Stimulated activated memory B cell treated with anti-CD40 and anti-IgM and Interleukin-4, amounts not matched to agents 10 μg/mL and 1 μg/mL and 100 μg/mL, for 72 hours (primary cell): ENCODE results near the gene BRIP1.

ENCODE experiments used
- ATAC-seq: fragments of 150-1000 bp; cut with Tn5 transposase; 2 replicates; pipeline ENCODE4 v1.10.0; 2021
- H3K27ac Mint-ChIP-seq: one replicate; pipeline ENCODE4 v1.8.0; 2022; ENCODE audit warnings: mild to moderate bottlenecking, mixed read lengths
- H3K27me3 Mint-ChIP-seq: one replicate; pipeline ENCODE4 v1.8.0; 2022; ENCODE audit warnings: mixed read lengths
- H3K36me3 Mint-ChIP-seq: one replicate; pipeline ENCODE4 v1.8.0; 2022; ENCODE audit warnings: mixed read lengths
- H3K4me1 Mint-ChIP-seq: one replicate; pipeline ENCODE4 v1.8.0; 2022; ENCODE audit warnings: mixed read lengths
- H3K4me3 Mint-ChIP-seq: one replicate; pipeline ENCODE4 v1.8.0; 2022; ENCODE audit warnings: mild to moderate bottlenecking, moderate library complexity, mixed read lengths
- H3K9me3 Mint-ChIP-seq: one replicate; pipeline ENCODE4 v1.8.0; 2022; ENCODE audit warnings: mixed read lengths

BRIP1 gene

GRCh38 chr17:61806081-61806828 lies 57.1 kb downstream of the BRIP1 start:
- H3K4me1 Mint-ChIP-seq = no peaks in the 10 kb centered on the region
- H3K27ac Mint-ChIP-seq = no peak overlapping the region
- H3K27me3 Mint-ChIP-seq = no peaks in the 10 kb centered on the region
- ATAC-seq = no peak
- no peaks in the 10 kb centered on the region for H3K36me3 Mint-ChIP-seq
- no peak overlapping the region for H3K4me3 Mint-ChIP-seq
- no peaks in the 10 kb centered on the region for H3K9me3 Mint-ChIP-seq

DNA sequence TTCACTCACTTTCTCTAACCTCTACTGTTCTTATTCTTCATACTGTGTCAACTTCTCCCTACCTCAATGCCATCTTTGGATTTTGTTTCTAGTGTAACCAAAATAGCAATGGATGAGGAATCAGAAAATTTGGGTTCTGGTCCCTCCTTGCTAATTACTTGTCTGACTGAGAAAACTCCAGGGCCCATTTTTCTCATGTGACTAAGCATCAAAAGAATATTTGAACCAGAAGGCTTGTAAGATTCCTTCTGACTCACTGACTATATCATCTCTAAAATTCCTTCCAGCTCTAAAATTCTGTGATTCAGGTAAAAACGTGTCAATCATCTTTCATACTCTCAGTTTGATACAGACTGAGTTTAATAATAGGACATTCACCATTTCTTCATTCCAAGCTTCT lies 57.9 kb downstream of the BRIP1 start:
- no peaks in the 10 kb centered on the region for H3K27me3 Mint-ChIP-seq
- ATAC-seq = no peak
- H3K4me1 Mint-ChIP-seq = peaks cover 1% of the 10 kb centered on the region
- no peak overlapping the region for H3K4me3 Mint-ChIP-seq
- no peaks in the 10 kb centered on the region for H3K9me3 Mint-ChIP-seq
- no peaks in the 10 kb centered on the region for H3K36me3 Mint-ChIP-seq
- no peak overlapping the region for H3K27ac Mint-ChIP-seq

- no peak for ATAC-seq
- H3K27ac Mint-ChIP-seq = no peak overlapping the region
- no peaks in the 10 kb centered on the region for H3K9me3 Mint-ChIP-seq
- no peak overlapping the region for H3K4me3 Mint-ChIP-seq
- no peaks in the 10 kb centered on the region for H3K36me3 Mint-ChIP-seq
- H3K27me3 Mint-ChIP-seq = no peaks in the 10 kb centered on the region
- H3K4me1 Mint-ChIP-seq = peaks cover 7% of the 10 kb centered on the region
These were observed 59.5 kb downstream of the BRIP1 start for GRCh38 chr17:61803796-61804195.

- no peak for ATAC-seq
- no peak overlapping the region for H3K27ac Mint-ChIP-seq
These were observed 60.1 kb downstream of the BRIP1 start for GRCh38 chr17:61803216-61803615.

DNA sequence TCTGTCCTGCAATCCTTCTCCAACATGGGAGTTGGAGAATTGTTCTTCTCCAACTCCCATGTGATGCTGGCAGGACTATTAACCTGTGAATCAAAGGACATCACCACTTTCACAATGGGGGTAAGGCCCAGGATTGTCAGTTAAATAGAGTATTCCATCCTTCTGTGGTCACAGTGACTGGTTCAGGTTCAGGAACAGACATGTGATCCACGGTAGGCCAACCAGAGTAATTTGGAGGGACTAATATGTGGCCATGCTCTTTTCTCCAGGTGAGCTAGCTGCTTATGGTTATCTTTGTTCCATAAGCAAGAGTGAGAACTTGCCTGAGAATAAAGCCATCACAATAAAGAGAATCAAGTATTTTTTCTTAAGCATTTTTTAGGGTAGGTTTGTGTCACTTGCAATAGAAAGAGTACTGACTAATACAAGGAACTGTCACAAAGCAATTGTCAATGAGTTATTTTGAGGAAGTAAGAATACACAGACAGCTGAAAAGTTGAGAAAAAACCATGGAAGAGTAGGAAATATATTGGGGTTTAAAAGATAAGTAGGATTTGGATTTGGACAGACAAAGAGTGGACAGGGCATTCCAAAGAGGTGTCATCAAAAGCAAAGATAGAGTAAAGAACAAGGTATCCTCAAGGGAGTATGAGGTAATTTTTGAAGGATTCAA lies 63.4 kb downstream of the BRIP1 start:
- ATAC-seq = no peak
- Mint-ChIP-seq H3K4me1 (peaks cover 17% of the 10 kb centered on the region), H3K27ac (no peak overlapping the region), H3K4me3 (no peak overlapping the region), H3K9me3 (no peaks in the 10 kb centered on the region), H3K27me3 (no peaks in the 10 kb centered on the region), H3K36me3 (peaks cover 10% of the 10 kb centered on the region)

More at GRCh38 chr17:61803216-61803615, 60.1 kb downstream of the BRIP1 start:
- Mint-ChIP-seq H3K27me3 (no peaks in the 10 kb centered on the region), H3K4me1 (peaks cover 7% of the 10 kb centered on the region), H3K36me3 (no peaks in the 10 kb centered on the region), H3K4me3 (no peak overlapping the region), H3K9me3 (no peaks in the 10 kb centered on the region)

- ATAC-seq = no peak
- Mint-ChIP-seq H3K9me3 (no peaks in the 10 kb centered on the region), H3K4me1 (peaks cover 17% of the 10 kb centered on the region), H3K27ac (no peak overlapping the region), H3K27me3 (no peaks in the 10 kb centered on the region), H3K36me3 (peaks cover 10% of the 10 kb centered on the region), H3K4me3 (no peak overlapping the region)
These were observed 66.0 kb downstream of the BRIP1 start for GRCh38 chr17:61797283-61797682.

- Mint-ChIP-seq H3K36me3 (peaks cover 10% of the 10 kb centered on the region), H3K9me3 (no peaks in the 10 kb centered on the region), H3K4me1 (peaks cover 17% of the 10 kb centered on the region), H3K4me3 (no peak overlapping the region), H3K27ac (no peak overlapping the region), H3K27me3 (no peaks in the 10 kb centered on the region)
- ATAC-seq = no peak
These were observed 67.8 kb downstream of the BRIP1 start for GRCh38 chr17:61795546-61795945.

DNA sequence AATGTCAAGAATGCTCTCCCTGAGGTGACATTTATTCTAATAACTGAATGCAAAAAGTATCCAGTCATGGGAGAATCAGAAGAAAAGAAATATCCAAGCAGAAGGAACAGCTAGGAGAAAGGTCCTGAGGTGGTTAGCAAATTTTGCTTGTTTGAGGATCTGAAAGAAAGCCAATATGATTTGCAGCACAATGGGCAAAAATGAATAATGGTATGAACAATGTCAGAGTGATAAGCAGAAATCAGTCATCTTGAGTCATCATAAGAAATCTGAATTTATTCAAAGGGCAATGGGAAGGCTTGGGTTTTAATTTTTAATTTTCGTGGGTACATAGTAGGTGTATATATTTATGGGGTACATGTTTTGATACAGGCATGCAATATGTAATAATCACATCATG lies 68.5 kb downstream of the BRIP1 start:
- no peak overlapping the region for H3K4me3 Mint-ChIP-seq
- no peaks in the 10 kb centered on the region for H3K9me3 Mint-ChIP-seq
- H3K4me1 Mint-ChIP-seq = peaks cover 9% of the 10 kb centered on the region
- H3K27me3 Mint-ChIP-seq = no peaks in the 10 kb centered on the region
- peaks cover 10% of the 10 kb centered on the region for H3K36me3 Mint-ChIP-seq
- no peak for ATAC-seq
- H3K27ac Mint-ChIP-seq = no peak overlapping the region

DNA sequence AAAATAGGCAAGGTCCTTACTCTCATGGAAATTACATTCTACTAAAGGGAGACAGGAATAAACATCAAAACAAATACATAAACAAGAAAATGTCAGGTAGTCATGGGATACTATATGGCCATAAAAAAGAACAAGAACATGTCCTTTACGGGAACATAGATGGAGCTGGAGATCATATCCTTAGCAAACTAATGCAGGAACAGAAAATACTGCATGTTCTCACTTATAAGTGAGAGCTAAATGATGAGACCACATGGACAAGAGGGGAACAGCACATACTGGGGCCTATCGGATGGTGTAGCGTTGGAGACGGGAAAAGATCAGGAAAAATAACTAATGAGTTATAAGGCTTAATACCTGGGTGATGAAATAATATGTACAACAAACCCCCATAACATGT lies 69.1 kb downstream of the BRIP1 start:
- Mint-ChIP-seq H3K4me1 (peaks cover 9% of the 10 kb centered on the region), H3K27me3 (no peaks in the 10 kb centered on the region), H3K36me3 (peaks cover 10% of the 10 kb centered on the region), H3K27ac (no peak overlapping the region), H3K9me3 (no peaks in the 10 kb centered on the region), H3K4me3 (no peak overlapping the region)
- no peak for ATAC-seq

- H3K36me3 Mint-ChIP-seq = peaks cover 10% of the 10 kb centered on the region
- ATAC-seq = no peak
- no peak overlapping the region for H3K4me3 Mint-ChIP-seq
- H3K27me3 Mint-ChIP-seq = no peaks in the 10 kb centered on the region
- peaks cover 9% of the 10 kb centered on the region for H3K4me1 Mint-ChIP-seq
- H3K27ac Mint-ChIP-seq = no peak overlapping the region
- H3K9me3 Mint-ChIP-seq = no peaks in the 10 kb centered on the region
These were observed 69.8 kb downstream of the BRIP1 start for GRCh38 chr17:61793565-61793964.

DNA sequence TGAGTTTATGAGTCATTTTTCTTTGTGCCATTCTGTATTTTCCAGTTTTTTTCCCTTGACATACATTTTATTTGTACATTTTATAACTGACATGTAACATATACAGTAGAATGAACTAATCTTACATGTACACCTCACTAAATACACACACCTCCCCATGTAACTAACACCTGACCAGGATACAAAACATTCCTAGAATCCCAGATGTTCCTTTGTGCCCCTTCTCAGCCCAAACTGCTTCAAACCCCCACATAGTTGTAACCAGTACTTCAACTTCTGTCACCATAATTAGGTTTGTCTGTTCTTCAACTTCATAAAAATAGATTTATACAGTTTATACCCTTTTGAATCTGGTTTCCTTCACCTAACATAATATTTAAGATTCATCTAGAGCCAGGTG lies 73.5 kb downstream of the BRIP1 start:
- Mint-ChIP-seq H3K4me1 (peaks cover 12% of the 10 kb centered on the region), H3K36me3 (no peaks in the 10 kb centered on the region), H3K9me3 (no peaks in the 10 kb centered on the region), H3K4me3 (no peak overlapping the region), H3K27ac (no peak overlapping the region), H3K27me3 (no peaks in the 10 kb centered on the region)
- no peak for ATAC-seq

GRCh38 chr17:61786088-61786487 lies 77.2 kb downstream of the BRIP1 start:
- Mint-ChIP-seq H3K27ac (no peak overlapping the region), H3K4me1 (peaks cover 28% of the 10 kb centered on the region), H3K9me3 (no peaks in the 10 kb centered on the region)

GRCh38 chr17:61784510-61784909 lies 78.8 kb downstream of the BRIP1 start:
- H3K27me3 Mint-ChIP-seq = no peaks in the 10 kb centered on the region
- no peaks in the 10 kb centered on the region for H3K9me3 Mint-ChIP-seq
- H3K36me3 Mint-ChIP-seq = no peaks in the 10 kb centered on the region
- H3K4me1 Mint-ChIP-seq = peaks cover 28% of the 10 kb centered on the region
- no peak overlapping the region for H3K4me3 Mint-ChIP-seq
- H3K27ac Mint-ChIP-seq = peak overlapping the region; percentile 44
- peak; percentile 39 for ATAC-seq

More at GRCh38 chr17:61786088-61786487, 77.2 kb downstream of the BRIP1 start:
- Mint-ChIP-seq H3K36me3 (no peaks in the 10 kb centered on the region), H3K4me3 (no peak overlapping the region), H3K27me3 (no peaks in the 10 kb centered on the region)
- ATAC-seq = no peak

DNA sequence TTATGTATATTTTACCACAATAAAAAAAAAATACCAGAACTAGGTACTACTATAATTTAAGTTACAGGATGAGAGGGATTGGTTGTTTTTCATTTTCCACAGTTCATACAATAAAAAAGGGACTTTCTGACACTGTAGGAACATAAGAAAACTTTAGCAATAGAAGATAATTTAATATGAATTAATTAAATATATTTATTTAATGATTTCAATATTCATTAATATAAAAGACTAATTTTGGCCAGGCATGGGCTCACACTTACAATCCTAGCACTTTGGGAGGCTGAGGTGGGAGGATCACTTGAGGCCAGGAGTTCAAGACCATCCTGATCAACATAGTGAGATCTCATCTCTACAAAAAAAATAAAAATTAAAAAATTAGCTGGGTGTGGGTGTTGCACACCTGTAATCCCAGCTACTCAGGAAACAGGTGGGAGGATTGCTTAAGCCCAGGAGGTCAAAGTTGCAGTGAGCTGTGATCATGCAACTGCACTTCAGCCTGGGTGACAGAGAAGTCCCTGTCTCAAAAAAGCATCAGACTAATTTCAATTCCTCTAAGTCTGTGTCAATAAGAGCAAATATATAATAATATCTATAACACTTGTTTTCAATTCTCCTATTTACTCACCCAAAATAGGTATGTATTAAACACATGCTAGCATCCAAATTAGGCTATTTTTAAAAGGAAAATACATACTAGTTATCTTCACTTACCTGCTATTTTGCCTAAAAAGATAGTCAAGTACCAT lies 79.6 kb downstream of the BRIP1 start:
- H3K4me3 Mint-ChIP-seq = no peak overlapping the region
- H3K27ac Mint-ChIP-seq = peak overlapping the region; percentile 44
- ATAC-seq = peak; percentile 66

DNA sequence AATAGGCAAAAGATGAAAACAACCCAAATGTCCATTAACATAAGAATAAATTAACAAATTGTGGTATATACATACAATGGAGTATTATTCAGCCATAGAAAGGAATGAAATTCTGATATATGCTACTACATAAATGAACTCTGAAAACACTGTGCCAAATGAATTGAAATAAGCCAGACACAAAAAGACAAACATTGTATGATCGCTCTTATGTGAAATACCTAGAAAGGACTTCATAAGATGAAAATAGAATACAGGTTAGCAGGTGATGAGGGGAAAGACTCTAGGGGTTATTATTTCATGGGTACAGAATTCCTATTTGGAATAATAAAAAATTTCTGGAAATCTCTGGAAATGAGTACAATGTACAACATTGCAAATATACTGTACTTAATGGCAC lies 80.2 kb downstream of the BRIP1 start:
- no peaks in the 10 kb centered on the region for H3K36me3 Mint-ChIP-seq
- no peak overlapping the region for H3K27ac Mint-ChIP-seq
- no peaks in the 10 kb centered on the region for H3K9me3 Mint-ChIP-seq
- ATAC-seq = no peak
- H3K27me3 Mint-ChIP-seq = no peaks in the 10 kb centered on the region
- H3K4me3 Mint-ChIP-seq = no peak overlapping the region
- H3K4me1 Mint-ChIP-seq = peaks cover 28% of the 10 kb centered on the region

More for the DNA sequence above, 79.6 kb downstream of the BRIP1 start:
- peaks cover 28% of the 10 kb centered on the region for H3K4me1 Mint-ChIP-seq
- H3K36me3 Mint-ChIP-seq = no peaks in the 10 kb centered on the region
- no peaks in the 10 kb centered on the region for H3K27me3 Mint-ChIP-seq
- no peaks in the 10 kb centered on the region for H3K9me3 Mint-ChIP-seq
